GM12874 (cell line): ENCODE data around the gene ARL15.

Source experiments
- TF ChIP-seq, protein P1 (sequence below): IDR thresholded peaks from 2 replicates; pipeline ENCODE4 v1.5.1; 2011; ENCODE audit warnings: low read depth, mild to moderate bottlenecking, control low read depth, low read length, moderate library complexity; ENCODE audit not compliant: insufficient read depth

The ARL15 gene

DNA sequence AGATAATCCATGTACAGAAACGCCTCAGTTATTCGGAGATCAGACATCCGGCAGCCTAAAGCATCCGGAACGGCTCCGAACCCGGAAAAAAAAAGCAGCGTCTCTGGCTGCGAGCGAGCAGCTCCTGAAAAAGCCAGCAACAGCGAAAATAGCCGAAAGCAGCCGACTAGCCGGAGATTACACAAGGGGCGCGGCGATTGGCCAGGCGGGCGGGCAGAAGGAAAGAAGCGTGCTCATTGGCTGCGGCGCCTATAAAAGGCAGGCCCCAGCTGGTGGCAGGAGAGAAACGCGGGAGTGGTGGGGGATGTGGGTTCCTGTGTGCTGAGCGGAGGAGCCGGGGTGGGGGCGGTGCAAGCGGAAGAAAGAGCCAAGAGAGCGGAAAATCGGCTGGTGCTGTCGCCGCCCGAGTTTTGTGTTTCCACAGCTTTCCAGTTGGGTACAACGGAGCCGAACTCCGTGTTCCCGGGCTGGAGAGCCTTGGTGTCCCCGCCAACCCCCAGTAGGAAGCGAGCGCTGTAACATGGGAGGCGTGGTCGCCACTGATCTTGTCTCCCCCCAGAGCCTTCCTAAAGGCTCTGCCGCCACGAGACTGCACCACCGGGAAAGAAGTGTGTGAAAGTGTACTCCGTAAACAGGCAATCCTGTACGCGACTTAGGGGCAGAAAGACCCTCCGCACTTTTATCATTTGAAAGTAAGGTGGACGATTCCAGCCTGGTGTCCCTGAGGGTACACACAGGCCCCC lies at the start of gene ARL15:
Gene ARL15 (minus strand): TSS at position 141 of the 743 bp plus-strand sequence.
- TF ChIP-seq, protein P1, sequence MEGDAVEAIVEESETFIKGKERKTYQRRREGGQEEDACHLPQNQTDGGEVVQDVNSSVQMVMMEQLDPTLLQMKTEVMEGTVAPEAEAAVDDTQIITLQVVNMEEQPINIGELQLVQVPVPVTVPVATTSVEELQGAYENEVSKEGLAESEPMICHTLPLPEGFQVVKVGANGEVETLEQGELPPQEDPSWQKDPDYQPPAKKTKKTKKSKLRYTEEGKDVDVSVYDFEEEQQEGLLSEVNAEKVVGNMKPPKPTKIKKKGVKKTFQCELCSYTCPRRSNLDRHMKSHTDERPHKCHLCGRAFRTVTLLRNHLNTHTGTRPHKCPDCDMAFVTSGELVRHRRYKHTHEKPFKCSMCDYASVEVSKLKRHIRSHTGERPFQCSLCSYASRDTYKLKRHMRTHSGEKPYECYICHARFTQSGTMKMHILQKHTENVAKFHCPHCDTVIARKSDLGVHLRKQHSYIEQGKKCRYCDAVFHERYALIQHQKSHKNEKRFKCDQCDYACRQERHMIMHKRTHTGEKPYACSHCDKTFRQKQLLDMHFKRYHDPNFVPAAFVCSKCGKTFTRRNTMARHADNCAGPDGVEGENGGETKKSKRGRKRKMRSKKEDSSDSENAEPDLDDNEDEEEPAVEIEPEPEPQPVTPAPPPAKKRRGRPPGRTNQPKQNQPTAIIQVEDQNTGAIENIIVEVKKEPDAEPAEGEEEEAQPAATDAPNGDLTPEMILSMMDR: no peak

DNA sequence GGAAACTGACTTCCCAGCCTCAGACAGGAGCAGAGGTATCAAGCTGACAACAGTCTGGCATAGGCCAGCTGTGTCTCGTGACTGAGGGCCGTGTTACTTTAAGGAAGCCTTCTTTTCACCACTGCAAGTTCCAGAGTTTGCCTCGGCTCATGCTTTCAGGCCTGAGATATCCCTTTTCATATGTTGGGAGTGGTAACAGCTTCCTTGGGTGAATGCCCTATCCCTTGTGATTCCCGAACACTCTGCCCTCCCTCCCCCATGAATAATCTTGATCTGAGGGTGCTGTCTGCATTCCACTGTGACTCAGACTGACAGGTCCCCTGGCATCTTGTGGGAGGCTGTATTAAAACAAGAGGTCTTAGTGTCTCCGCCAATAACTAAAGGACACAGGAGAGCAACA lies 49.7 kb upstream of the ARL15 start:
- TF ChIP-seq, protein P1: no peak

DNA sequence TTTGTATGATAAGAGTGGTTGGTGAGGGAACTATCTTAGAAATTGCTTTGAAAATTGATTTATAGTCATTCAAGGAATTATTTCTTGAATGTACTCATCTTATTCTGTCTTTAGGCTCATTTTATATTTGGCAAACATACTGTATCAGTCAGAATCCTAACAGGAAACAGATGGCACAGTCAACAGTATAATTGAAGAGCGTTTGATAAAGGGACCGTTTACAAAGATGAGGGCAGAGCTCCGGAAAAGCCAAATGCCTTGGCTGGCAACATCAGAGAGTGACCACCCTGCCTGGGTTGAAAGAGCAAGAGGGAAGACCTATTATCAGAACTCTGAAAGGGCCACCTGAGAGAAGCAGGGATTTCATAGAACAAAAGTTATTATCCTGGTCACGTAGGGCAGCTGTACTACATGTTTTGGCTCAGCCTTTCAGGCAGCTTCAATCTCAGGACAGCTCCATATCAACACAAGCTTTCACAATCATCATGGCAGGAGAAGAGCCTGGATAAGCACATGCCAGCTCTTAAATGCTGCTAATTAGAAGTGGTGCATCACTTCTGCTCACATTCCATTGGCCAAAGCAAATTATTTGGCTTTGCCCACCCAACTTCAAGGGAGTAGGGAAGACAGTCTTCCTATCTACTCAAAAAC lies 47.2 kb upstream of the ARL15 start:
- TF ChIP-seq, protein P1: no peak

DNA sequence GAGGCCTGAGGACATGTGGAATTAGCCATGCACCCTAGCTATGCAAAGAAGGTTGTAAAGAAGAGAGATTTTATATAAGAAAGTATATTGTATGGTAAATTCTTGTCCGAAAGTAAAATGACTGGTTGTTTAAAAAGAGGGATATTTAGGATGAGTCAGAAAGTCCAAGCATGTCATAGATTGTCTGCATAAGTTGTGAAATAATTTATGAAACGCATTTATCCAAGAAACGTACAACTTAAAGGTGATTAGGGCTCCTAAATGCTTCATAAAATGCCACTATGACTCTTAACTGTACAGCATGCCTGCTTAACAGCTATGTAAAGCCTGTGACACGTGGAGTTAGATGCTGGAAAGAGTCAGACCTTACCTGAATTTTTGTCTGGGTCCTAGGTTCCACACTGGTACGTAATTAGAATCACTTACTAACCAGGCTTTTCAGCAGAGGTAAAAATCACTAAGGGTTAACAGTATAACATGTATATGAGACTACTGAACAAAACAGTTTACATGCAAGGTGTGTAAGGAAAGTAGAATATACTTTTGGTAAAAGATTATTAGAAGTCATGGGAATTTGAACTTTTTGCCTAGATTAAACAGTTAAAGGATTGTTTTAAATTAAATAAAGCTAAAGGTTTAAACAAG lies 37.0 kb upstream of the ARL15 start:
- TF ChIP-seq, protein P1: no peak

DNA sequence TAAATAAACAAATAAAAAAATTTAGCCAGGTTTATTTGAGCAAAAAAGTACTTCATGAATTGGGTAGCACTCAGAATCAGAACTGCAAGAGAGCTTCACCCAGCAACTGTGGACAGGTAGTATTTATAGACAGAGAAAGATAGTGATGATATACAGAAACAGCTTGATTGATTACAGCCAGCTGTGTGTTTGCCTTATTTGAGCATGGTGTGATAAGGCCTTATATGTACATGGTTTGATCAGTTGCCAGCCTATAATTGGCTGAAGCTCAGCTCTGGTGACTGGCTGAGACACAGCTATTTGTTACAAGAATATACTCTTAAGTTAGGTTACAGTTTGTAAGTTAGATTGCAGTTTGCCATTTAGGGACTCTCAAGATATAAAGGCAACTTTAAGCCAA lies 34.3 kb upstream of the ARL15 start:
- TF ChIP-seq, protein P1: no peak

DNA sequence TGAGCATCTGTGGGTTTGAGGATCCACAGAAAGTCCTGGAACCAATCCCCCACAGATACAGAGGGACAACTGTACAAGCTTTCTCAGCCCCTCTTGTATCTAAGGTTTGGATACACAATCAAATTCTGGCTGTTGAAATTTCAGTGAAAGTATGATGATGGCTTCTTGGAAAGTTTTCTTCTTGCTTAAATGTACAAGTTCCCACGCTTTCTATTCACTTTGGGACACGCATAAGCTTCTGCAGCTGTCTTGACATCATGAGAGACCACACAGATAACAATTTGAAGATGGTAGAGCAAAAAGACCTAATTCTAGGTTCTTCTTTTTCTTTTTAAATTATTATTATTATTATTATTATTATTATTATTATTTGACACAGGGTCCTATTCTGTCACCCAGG lies 31.6 kb upstream of the ARL15 start:
- TF ChIP-seq, protein P1: no peak

DNA sequence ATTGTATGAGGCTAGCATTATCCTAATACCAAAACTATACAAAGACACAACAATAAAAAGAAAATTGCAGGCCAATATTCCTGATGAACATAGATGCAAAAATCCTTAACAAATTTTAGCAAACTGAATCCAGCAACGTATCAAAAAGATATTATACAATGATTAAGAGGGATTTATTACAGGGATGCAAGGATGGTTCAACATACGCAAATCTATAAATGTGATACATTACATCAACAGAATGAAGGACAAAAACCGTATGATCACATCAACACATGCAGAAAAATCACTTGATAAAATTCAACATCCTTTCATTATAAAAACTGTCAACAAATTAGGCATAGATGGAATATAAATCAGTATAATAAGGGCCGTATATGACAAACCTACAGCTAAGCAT lies 27.1 kb upstream of the ARL15 start:
- TF ChIP-seq, protein P1: no peak
